ENCODE results near the gene UPB1.
A peak's percentile ranks its signal among the peaks of the same experiment; 100 is the strongest.
"Not testable (repeated sequence)": the region's sequence is repeated elsewhere in the genome, so short reads cannot be mapped to it uniquely, and the experiment has no call there.

UPB1 gene

DNA sequence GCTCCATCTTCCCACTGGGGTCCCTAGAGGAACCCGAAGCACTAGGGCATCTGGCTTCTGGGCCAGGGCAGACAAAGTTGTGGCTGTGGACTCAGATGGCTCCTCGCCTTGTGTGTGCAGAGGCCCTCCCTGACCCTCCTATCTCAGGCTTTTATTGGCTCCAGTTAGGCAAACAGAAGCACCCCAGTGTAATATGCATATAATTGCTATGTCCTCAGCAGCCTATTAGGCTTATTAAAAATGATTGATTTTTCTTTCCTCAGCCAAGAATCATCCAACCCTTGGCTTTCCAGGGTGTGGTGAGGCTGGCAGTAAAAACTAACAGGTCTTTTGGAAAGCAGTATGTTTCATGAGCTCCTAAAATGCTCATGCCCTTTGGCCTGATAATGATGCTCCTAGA is 22.3 kb downstream of the UPB1 start:
- in situ Hi-C loops (cut with HindIII; ENCODE audit: low pct_ligation_motif_present, low pct_unique_long_range_greater_than_20kb, low sequenced_read_pairs), result loop anchor here (25.0 kb wide), 1 partner anchor 105 kb away; no protein-coding TSS in a partner anchor
- no peak for DNase-seq

DNA sequence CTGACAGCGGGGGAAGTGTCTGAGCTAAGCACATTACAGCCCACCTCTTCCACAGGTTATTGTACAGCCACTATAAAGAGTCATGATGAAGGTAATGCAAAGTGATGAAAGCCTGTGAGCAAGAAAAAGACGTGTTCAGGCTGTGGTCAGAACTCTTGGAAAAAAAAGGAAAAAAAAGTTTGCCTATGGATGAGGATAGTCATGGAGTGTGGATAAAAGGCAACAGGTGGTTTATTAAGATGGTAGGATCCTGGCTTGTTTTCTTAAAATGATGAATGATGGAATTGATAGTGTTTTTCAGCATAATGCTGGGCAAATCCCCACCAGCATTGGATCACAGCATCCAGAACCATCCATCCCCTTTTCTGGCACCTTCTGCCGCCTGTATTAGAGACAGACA is 23.1 kb downstream of the UPB1 start:
- in situ Hi-C loops (cut with HindIII; ENCODE audit: low pct_ligation_motif_present, low pct_unique_long_range_greater_than_20kb, low sequenced_read_pairs), result loop anchor here (25.0 kb wide), 1 partner anchor 106 kb away; no protein-coding TSS in a partner anchor
- DNase-seq, result no peak

DNA sequence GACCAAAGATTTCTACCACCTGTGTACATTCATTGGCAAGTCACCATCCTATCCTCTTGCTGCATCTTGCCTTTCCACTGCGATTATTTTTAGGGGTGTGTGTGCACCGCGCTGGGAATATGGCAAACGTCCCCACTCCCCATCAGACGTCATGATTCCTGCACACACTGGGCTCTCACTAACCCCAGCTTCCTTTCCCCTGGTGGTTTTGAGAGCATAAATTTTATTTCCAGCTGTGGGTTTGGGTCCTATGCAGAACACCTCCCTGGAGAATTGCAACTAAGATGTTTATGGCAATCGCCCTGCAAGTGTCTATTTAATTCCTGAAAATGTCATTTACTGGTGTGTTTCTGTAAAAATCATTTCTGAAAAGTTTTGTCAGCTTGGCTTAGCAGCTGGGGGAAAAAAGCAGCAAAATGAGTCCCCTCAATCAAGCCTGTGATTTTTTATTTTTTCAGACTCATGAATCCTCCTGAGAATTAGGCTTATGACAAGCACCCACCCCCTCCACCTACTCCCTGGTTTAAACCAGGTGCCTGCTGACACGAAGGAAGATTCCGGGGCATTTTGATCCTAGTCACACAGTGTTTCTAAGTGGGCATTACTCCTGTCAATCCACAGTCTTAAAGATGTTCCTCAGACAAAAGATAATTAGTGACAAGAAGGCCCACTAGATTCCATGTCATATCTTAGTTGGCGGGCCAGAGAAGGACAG is 23.8 kb downstream of the UPB1 start:
- in situ Hi-C loops (cut with HindIII; ENCODE audit: low pct_ligation_motif_present, low pct_unique_long_range_greater_than_20kb, low sequenced_read_pairs), result loop anchor here (25.0 kb wide), 1 partner anchor 107 kb away; no protein-coding TSS in a partner anchor
- DNase-seq, result no peak

DNA sequence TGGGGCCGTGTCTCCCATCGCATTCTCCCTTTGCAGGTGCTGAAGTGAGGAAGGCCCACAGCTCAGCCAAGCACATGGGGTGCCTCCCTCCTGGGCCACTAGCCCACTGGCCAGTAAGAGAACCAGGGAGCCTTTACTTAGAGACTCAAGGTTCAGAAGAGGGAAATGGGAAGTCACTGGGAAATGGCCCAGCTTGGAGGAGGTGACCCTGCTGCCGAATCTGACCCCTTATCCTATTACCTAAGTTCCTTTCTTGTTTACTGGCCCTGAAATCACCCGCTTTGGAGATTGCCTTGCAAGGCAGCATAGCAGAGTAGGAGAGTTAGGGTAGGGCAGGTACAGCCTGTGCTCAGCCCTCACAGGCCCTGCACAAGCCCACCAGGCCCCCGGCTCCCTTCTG is 24.4 kb downstream of the UPB1 start:
- in situ Hi-C loops (cut with HindIII; ENCODE audit: low pct_ligation_motif_present, low pct_unique_long_range_greater_than_20kb, low sequenced_read_pairs), result loop anchor here (25.0 kb wide), 1 partner anchor 107 kb away; no protein-coding TSS in a partner anchor
- DNase-seq, result no peak

DNA sequence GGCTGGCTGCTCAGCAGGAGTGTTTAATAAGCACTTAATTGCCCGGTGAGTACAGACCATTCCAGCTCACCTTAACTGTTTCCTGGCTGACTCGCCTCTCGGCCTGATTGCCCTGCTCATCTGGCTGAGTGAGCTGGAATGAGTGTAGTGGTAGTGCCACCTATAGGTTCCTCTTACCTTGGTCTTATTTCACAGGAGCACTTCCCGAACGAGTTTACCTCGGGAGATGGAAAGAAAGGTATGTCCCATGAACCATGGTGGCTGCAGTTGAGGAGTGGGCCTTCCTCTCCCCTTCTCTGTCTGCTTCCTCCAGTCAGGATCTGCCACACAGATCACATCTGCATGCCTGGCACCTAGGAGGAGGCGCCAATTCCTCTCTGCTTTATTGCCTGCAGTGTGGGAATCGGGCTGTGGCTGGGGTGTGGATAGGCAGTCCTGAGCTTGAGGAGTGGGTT is 26.7 kb downstream of the UPB1 start:
- peak; percentile 63 for DNase-seq
- in situ Hi-C loops (cut with HindIII; ENCODE audit: low pct_ligation_motif_present, low pct_unique_long_range_greater_than_20kb, low sequenced_read_pairs), result loop anchor here (25.0 kb wide), 1 partner anchor 110 kb away; no protein-coding TSS in a partner anchor

DNA sequence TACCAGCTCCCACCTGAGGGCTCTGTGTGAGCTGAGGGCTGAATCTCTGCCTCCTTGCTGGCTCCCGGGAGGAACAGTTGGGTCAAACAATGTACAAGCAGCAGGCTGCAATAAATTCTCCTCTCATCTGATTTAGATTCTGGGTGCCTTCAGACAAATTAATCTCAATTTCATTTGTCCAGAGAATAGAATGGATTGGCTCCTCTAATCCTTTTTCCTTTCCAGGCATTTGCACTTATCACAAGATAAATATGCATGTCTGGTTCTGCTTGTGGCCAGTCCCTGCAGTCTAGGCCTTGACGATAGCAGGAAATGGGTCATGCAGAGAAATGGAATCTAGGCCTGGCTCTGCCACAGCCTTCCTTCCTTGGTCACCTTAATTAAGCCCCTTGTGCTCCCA is 28.7 kb downstream of the UPB1 start:
- DNase-seq, result no peak
- in situ Hi-C loops (cut with HindIII; ENCODE audit: low pct_ligation_motif_present, low pct_unique_long_range_greater_than_20kb, low sequenced_read_pairs), result loop anchor here (25.0 kb wide), 1 partner anchor 112 kb away; no protein-coding TSS in a partner anchor

DNA sequence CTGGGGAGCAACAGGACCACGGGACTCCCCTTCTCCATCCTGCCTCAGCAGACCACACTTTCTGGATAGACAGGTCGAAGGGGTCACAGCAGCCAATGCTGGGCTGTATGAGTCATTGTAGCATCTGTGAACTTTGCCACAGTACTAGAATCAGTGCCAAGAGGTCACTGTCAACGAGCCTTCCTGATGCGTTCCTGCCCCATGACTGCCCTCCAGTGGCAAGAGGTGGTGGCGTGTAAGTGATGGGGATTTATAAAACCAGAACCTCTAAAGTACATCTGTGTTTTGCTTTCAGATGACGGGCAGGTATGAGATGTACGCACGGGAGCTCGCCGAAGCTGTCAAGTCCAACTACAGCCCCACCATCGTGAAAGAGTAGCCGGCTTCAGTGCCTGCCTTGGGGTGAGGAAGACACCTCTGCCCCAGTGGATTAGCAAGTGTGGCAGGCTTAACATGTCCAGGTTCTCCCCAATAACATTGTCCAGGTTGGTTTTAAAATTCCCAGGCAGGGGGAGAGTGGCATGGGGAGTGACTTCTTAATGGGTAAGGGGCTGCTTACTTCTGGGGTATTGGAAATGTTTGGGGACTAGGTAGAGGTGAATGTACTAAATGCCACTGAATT is 30.4 kb downstream of the UPB1 start:
- in situ Hi-C loops (cut with HindIII; ENCODE audit: low pct_ligation_motif_present, low pct_unique_long_range_greater_than_20kb, low sequenced_read_pairs), result no loop called here
- peak; percentile 52 for DNase-seq

DNA sequence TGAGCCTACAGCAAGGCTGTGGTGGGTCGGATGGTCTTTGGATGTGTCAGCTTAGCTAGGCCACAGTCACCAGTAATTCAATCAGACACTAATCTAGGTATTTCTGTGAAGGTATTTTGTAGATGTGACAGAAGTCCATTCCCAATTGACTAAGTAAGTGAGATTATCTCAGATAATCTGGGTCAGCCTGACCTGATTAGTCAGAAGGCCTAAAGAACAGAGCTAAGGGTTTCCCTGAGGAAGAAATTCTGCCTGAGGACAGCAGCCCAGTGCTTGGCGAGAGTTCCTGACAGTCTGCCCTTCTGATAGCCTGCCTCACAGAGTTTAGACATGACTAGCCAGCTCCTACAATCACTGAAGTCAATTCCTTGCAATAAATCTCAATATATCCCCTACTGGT is 31.1 kb downstream of the UPB1 start:
- in situ Hi-C loops (cut with HindIII; ENCODE audit: low pct_ligation_motif_present, low pct_unique_long_range_greater_than_20kb, low sequenced_read_pairs), result no loop called here

DNA sequence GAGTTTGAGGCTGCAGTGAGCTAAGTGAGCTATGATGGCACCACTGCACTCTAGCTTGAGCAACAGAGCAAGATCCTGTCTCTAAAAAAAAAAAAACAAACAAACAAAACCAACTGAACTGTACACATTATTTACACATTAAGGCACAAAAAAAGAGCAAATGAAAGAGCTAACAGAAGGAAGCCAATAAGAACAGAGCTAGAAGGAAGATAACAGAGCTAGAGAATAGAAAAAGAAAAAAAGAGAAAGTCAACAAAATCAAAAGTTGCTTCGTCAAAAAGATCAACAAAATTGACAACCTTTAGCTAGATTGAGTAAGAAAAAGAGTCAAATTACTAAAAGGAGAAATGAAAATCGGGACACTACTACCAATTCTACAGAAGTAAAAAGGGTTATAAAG is 34.8 kb downstream of the UPB1 start:
- no peak for DNase-seq
- in situ Hi-C loops (cut with HindIII; ENCODE audit: low pct_ligation_motif_present, low pct_unique_long_range_greater_than_20kb, low sequenced_read_pairs), result no loop called here

More for the DNA sequence above, 31.1 kb downstream of the UPB1 start:
- no peak for DNase-seq

DNA sequence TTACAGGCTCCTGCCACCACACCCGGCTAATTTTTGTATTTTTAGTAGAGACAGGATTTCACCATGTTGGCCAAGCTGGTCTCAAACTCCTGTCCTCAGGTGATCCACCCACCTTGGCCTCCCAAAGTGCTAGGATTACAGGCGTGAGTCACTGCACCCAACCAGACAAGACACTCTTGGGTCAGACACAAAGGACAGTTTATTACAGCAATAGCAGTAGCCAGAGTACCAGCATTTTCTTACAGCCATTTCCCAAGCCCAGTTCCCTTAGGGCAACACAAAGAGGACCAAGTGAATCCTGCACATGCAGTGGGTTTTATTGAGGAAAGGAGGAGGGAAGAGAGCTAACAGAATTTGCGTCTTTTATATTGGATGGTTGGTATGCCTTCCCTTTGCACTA is 35.8 kb downstream of the UPB1 start:
- DNase-seq; in situ Hi-C loops (cut with HindIII; ENCODE audit: low pct_ligation_motif_present, low pct_unique_long_range_greater_than_20kb, low sequenced_read_pairs): not testable (repeated sequence)

DNA sequence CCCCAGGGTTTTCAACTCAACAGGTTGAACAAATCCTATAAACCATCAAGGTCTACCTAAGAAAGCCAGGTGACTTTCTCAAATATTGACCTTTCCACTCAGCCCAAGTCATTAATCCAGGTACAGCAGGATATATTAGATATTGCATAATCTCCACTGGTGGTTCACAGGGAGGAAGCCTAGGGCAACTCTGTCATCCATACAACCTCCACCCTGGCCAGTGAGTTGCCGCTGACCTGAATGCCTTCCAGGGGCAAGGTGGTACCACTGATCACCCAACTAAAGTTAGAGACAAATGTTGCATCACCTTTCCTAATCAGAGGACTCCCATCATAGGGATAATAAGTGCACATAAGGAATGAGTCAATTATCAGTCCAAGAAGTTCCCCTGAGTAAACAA is 36.9 kb downstream of the UPB1 start:
- no peak for DNase-seq
- in situ Hi-C loops (cut with HindIII; ENCODE audit: low pct_ligation_motif_present, low pct_unique_long_range_greater_than_20kb, low sequenced_read_pairs), result no loop called here

DNA sequence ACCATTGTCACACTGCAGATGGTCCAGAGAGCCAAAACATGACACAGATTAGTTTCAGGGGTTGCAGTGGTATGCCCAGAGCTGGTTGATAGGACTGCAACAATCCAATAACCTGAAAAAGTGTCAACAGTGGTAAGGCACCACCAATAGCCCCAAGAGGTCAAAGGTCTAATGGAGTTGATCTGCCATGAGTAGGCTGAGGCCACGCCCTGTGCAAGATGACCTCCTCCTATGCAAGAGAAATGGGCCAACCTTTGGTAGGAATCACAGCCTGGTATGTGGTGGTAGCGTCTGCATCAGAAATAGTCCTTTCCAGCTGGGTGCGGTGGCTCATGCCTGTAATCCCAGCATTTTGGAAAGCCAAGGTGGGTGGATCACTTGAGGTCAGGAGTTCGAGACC is 40.2 kb downstream of the UPB1 start:
- no peak for DNase-seq
- in situ Hi-C loops (cut with HindIII; ENCODE audit: low pct_ligation_motif_present, low pct_unique_long_range_greater_than_20kb, low sequenced_read_pairs), result no loop called here

DNA sequence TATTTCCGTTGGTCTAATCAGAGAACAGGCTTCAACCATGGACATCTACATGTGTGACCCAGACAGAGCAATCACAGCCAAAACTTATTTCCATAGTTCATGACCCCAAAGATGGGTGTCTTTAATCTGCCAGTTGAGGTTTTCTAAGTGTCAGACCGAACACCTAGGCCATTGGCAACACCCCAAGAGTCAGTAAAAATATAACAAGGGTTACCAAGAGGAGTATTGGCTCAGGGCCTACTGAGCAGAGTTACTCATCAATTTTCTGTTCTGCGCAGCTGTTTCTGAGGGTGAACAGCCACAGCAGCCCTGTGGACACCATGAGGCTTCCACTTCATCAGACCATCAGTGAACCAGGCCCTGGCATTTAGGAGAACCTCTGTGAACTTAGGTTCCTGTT is 41.0 kb downstream of the UPB1 start:
- DNase-seq, result peak; percentile 10

DNA sequence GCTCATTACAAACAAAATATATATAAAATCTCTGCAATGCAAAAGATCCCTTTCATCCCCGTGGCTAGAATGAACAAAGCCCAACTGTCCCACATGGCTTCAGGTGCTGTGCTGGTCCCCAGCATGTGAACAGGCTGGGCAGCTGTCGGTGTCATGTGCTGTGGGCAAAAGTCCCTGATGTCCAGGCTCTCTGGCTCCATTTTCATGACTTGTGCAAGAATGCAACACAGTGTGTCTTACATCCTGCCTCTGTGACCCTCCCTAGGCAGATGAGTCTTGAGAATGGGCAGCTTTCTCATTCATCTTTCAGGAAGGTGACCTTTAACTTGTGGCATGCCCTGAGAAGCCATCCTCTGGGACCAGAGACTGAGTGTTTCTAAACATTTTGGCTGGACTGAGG is 45.3 kb downstream of the UPB1 start:
- DNase-seq, result no peak
- in situ Hi-C loops (cut with HindIII; ENCODE audit: low pct_ligation_motif_present, low pct_unique_long_range_greater_than_20kb, low sequenced_read_pairs), result no loop called here

More for the DNA sequence above, 41.0 kb downstream of the UPB1 start:
- in situ Hi-C loops (cut with HindIII; ENCODE audit: low pct_ligation_motif_present, low pct_unique_long_range_greater_than_20kb, low sequenced_read_pairs), result no loop called here

DNA sequence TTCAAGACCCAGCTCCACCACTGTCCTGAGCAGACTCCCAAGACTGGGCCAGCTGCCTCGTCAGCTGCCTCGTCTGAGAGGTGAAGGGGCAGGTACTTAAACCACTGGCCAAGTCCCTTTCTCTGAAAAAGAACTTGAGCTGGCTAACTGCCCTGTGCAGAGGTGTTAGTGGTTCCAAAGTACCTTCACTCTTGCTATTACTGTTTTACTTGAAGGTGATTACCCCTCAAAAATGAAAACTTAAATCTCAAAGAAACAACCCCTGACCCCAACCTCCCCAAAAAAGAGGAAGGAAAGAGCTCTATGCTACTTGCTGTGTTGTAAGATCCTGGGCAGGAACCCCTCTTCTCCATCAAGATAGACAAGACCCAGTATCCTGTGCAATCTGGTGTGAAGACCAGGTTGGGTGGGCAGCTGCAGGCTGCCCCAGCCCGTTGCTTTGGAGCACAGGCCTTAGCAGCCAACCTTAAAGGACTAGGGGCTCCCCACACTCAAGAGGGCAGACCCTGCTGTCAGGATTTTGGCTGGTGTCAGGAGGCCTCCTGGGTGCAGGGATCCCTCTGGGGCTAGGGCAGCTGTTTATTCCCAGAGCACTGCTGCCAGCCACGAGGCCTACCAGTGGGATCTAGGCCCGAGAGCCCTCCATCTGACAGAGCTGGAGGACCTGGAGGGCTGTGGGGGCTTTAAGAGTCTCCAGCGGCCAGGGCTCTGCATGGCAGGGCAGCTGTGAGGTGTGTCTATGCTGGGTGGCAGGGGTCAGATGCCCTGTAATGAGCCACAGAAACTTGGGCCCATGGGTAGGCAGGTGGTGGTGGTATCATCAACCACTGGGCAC is 46.8 kb downstream of the UPB1 start:
- in situ Hi-C loops (cut with HindIII; ENCODE audit: low pct_ligation_motif_present, low pct_unique_long_range_greater_than_20kb, low sequenced_read_pairs), result no loop called here
- no peak for DNase-seq

DNA sequence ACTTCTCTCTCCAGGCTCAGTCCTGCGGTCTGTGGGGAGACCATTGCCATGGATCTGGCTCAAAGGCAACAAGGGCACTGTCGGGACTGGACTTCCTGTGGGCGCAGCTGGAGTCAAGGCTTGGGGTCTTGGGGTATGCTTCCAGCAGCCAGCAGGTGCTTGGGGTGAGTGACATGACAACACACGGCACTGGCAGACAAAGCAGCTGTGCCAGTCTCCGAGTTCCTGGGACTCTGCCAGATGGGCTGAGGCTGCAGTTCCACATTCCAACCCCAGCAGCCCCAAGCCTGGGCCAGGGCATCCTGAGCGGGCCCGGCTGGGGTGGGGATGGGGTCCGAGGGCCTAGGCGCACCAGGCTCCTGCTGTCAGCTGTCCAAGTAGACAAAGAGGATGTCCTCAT is 47.5 kb downstream of the UPB1 start:
- in situ Hi-C loops (cut with HindIII; ENCODE audit: low pct_ligation_motif_present, low pct_unique_long_range_greater_than_20kb, low sequenced_read_pairs), result no loop called here
- DNase-seq, result no peak

DNA sequence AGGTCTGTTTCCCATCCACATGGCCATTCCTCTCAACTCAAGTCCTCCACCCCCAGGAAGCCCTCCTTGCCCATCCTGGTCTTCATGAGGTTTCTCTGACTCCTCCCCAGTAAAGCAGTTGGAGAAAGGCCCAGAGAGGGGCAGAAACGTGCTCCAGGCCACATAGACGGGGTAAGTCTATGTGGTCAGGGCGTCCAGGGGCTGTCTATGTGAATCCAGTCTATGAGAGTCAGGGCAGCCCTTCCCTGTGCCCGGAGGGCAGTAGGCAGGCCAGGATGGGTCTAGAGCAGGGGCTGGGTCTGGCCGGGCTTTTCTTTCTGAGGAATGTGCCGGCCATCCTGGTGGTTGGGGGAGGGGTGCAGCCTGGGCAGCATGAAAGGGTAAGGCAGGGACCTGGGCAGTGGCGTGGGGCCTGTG is 48.1 kb downstream of the UPB1 start:
- in situ Hi-C loops (cut with HindIII; ENCODE audit: low pct_ligation_motif_present, low pct_unique_long_range_greater_than_20kb, low sequenced_read_pairs), result no loop called here
- no peak for DNase-seq

DNA sequence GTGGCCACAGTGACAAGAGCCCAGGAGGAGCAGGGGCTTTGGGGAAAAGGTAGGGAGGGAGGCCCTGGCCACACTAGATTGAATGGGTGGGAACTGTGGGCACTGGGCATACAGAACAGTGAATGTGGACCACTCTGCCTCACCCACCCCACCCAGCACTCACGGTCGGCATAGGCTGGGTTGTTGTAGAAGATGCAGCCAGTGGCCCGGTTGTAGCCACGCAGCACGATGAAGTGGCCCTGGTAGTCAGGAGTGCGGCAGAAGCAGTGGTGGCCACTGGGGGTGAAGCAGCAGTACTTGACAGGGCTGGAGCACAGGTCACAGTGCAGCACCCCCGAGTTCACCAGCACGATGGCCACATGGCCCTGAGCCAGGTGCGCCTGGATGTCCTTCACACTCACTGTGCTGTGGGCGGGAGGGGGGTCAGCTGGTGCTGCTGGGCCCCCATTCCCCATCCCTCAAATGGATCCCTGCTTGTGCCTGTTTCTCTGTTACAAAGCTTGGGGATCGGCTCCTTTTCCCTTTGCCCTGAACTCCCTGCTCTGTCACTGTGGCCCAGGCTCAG is 48.6 kb downstream of the UPB1 start:
- DNase-seq, result no peak
- in situ Hi-C loops (cut with HindIII; ENCODE audit: low pct_ligation_motif_present, low pct_unique_long_range_greater_than_20kb, low sequenced_read_pairs), result no loop called here

DNA sequence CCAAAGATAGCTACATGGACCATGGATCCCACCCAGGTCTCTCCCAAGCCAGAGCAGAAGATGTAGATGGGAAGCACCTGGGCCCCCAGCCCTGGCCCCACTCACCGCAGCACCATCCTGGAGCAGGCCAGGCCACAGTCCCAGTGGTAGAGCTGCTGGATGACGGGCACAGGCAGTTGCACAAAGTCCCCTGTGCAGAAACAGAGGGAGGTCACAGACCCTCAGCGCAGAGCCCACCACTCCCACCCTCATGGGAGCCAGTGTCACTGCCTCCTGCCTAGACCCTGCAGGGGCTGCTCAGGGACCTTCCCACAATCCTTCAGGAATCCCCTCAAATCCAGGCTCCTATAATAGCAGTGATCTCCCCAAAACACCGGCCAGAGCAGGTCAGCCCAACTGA is 53.7 kb downstream of the UPB1 start:
- in situ Hi-C loops (cut with HindIII; ENCODE audit: low pct_ligation_motif_present, low pct_unique_long_range_greater_than_20kb, low sequenced_read_pairs), result no loop called here
- DNase-seq, result no peak

Measured in ACHN (cell line).